Osteoblast (primary cell): Measurements from ENCODE around the gene RNF224. TPM values are rescaled to one million over a fixed set of nuclear protein-coding genes. Genes with fewer than 3 reads are reported as not detected.
A peak's percentile ranks its signal among the peaks of the same experiment; 100 is the strongest.

Experiments
- DNase-seq: peaks from one replicate; pipeline ENCODE4 v3.0.0; 2011; ENCODE audit warnings: low spot score, mixed read lengths; ENCODE audit not compliant: insufficient read length; ENCODE audit errors: missing footprints
- H2AFZ ChIP-seq: 2 replicates; pipeline ENCODE4 v1.6.0; 2011; ENCODE audit warnings: mild to moderate bottlenecking, low read length
- H3K27ac ChIP-seq: 2 replicates; pipeline ENCODE4 v1.5.1; 2011; ENCODE audit warnings: mild to moderate bottlenecking, low read depth, low read length, moderate library complexity
- H3K27me3 ChIP-seq: 2 replicates; pipeline ENCODE4 v1.6.0; 2012; ENCODE audit warnings: mild to moderate bottlenecking, control low read depth, inconsistent platforms, low read length, moderate library complexity; ENCODE audit not compliant: insufficient read depth
- H3K36me3 ChIP-seq: 2 replicates; pipeline ENCODE4 v1.5.1; 2011; ENCODE audit warnings: mild to moderate bottlenecking, low read length, control low read depth, moderate library complexity; ENCODE audit not compliant: insufficient read depth
- H3K4me1 ChIP-seq: 2 replicates; pipeline ENCODE4 v1.5.1; 2011; ENCODE audit warnings: mild to moderate bottlenecking, low read length, control low read depth, moderate library complexity; ENCODE audit not compliant: insufficient read depth
- H3K4me2 ChIP-seq: 2 replicates; pipeline ENCODE4 v1.6.0; 2011; ENCODE audit warnings: mild to moderate bottlenecking, low read length; ENCODE audit not compliant: insufficient read depth
- H3K4me3 ChIP-seq: fragments of 200-600 bp; sonication (generic); 3 replicates; pipeline ENCODE4 v1.5.1; 2012; ENCODE audit warnings: mild to moderate bottlenecking, low read length, inconsistent platforms; ENCODE audit not compliant: insufficient read depth
- H3K79me2 ChIP-seq: 2 replicates; pipeline ENCODE4 v1.6.0; 2012; ENCODE audit warnings: mild to moderate bottlenecking, low read length, control low read depth, inconsistent platforms; ENCODE audit not compliant: insufficient read depth
- H3K9me3 ChIP-seq: 2 replicates; pipeline ENCODE4 v1.5.1; 2011; ENCODE audit warnings: low read depth, low read length, control low read depth
- H4K20me1 ChIP-seq: 2 replicates; pipeline ENCODE4 v1.6.0; 2012; ENCODE audit warnings: mild to moderate bottlenecking, low read length, control low read depth; ENCODE audit not compliant: insufficient read depth
- total RNA-seq: library from RNA; depleted of rRNA; stranded (reverse); fragments of >200 nt; gene quantifications from 2 replicates; pipeline ENCODE4 v1.2.3, GENCODE V29; 2012
- TF ChIP-seq, protein P1 (sequence below): IDR thresholded peaks from 2 replicates; pipeline ENCODE4 v1.5.1; 2011; ENCODE audit warnings: mild to moderate bottlenecking, low read depth, low read length, moderate library complexity; ENCODE audit errors: extremely low read depth

The RNF224 gene
- total RNA-seq, 1 donor, result under 0.01 TPM

DNA sequence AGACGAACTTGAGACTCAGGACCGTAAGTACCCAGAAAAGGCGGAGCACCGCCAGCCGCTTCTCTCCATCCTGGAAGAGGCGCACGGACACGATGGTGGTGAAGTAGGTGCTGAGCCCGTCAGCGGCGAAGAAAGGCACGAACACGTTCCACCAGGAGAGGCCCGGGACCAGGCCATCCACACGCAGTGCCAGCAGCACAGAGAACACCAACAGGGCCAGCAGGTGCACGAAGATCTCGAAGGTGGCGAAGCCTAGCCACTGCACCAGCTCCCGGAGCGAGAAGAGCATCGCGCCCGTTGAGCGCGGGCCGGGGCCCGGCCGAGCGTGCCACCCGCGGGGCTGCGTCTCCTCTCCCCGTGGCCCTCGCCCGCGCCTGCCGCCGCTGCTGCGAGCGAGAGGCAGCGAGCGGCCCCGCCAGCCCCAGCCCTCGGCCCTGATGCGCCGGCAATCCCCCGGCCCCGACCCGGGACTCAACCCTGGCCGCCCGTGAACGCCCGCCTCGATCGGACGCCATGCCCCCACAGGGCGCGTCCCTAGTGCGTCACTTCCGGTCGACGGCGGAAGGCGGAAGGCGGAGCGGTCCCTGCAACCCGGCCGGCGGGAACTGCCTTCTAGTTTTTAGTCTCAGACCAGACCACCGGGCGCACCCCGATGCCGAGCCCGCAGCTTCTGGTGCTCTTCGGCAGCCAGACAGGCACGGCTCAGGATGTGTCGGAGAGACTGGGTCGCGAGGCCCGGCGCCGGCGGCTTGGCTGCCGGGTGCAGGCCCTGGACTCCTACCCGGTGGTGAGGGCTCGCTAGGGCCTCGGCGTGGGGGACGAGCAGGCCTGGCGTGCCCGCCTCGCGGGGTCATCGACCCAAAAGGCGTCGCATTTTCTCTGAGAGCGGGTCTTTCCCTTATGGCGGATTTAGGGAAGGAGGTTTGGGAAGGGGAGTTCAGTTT lies 21.9 kb upstream of the RNF224 start, which contains the start of the genes NDOR1 and TMEM203:
Gene NDOR1 (plus strand): TSS at position 575 of the 944 bp plus-strand sequence. CDS start 78 bp downstream, at position 653.
Gene TMEM203 (minus strand): TSS at position 523 of the 944 bp plus-strand sequence. CDS start 234 bp downstream, at position 289.
- Histone ChIP-seq H3K79me2 (peaks cover 62% of the 10 kb centered on the region), H3K9me3 (no peaks in the 10 kb centered on the region), H3K4me1 (peaks cover 30% of the 10 kb centered on the region), H3K36me3 (peaks cover 2% of the 10 kb centered on the region), H2AFZ (peak within 1 kb of the TSS; percentile 86), H3K27ac (peak within 1 kb of the TSS; percentile 72), H3K27me3 (no peaks in the 10 kb centered on the region), H4K20me1 (peaks cover 14% of the 10 kb centered on the region), H3K4me2 (peak within 1 kb of the TSS; percentile 91), H3K4me3 (peak within 1 kb of the TSS; percentile 88)
- TF ChIP-seq, protein P1, sequence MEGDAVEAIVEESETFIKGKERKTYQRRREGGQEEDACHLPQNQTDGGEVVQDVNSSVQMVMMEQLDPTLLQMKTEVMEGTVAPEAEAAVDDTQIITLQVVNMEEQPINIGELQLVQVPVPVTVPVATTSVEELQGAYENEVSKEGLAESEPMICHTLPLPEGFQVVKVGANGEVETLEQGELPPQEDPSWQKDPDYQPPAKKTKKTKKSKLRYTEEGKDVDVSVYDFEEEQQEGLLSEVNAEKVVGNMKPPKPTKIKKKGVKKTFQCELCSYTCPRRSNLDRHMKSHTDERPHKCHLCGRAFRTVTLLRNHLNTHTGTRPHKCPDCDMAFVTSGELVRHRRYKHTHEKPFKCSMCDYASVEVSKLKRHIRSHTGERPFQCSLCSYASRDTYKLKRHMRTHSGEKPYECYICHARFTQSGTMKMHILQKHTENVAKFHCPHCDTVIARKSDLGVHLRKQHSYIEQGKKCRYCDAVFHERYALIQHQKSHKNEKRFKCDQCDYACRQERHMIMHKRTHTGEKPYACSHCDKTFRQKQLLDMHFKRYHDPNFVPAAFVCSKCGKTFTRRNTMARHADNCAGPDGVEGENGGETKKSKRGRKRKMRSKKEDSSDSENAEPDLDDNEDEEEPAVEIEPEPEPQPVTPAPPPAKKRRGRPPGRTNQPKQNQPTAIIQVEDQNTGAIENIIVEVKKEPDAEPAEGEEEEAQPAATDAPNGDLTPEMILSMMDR, result no peak
- DNase-seq, result peak; percentile 100

DNA sequence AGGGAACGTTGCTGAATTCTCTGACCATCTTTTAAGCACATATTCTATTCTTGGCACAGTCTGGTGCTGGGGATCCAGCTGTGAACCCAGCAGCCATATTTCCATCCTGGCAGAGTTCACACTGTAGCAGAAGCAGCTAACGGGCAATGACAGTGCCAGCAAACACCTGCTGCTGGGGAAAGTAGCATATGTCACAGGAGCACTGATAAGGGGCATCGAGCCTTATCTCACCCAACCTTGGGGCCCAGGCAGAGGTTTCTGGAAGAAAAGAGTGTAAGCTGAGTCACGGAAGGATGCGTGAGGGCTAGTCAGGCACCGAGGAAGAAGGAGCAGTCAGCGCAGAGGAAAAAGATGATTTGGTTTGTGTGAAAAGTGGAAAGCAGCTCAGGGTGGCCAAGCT lies 20.7 kb upstream of the RNF224 start:
- Histone ChIP-seq H3K9me3 (no peaks in the 10 kb centered on the region), H3K36me3 (peaks cover 2% of the 10 kb centered on the region), H4K20me1 (peaks cover 14% of the 10 kb centered on the region), H3K4me3 (no peak overlapping the region), H2AFZ (no peak overlapping the region), H3K79me2 (peaks cover 55% of the 10 kb centered on the region), H3K27ac (no peak overlapping the region), H3K27me3 (no peaks in the 10 kb centered on the region), H3K4me2 (peak overlapping the region; percentile 91), H3K4me1 (peaks cover 24% of the 10 kb centered on the region)
- no peak for DNase-seq
- TF ChIP-seq, protein P1, result no peak

DNA sequence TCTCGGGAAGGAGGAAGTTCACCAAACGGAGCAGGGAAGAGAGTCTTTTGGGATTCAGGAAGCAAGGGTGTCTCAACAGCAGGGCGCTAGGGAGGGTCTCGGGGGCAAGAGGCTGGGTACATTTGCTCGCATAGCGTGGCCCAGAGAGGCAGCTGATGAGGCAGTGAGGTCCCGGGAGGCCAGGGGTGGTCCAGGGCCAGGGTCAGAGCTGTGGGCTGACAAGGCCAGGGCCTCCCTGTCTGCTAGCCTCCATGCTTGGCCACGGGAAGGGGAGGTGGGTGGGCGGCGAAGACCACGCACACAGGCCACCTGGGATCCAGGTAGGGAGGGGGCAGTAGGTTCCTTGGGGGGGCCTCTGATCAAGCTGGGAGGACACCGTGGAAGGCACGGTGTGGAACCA lies 15.8 kb upstream of the RNF224 start:
- Histone ChIP-seq H3K27me3 (no peaks in the 10 kb centered on the region), H3K4me2 (no peak overlapping the region), H4K20me1 (no peaks in the 10 kb centered on the region), H3K27ac (no peak overlapping the region), H3K79me2 (peaks cover 11% of the 10 kb centered on the region), H3K4me3 (no peak overlapping the region), H3K9me3 (no peaks in the 10 kb centered on the region), H2AFZ (no peak overlapping the region), H3K36me3 (peaks cover 2% of the 10 kb centered on the region), H3K4me1 (peaks cover 4% of the 10 kb centered on the region)
- TF ChIP-seq, protein P1, result no peak
- DNase-seq, result no peak

DNA sequence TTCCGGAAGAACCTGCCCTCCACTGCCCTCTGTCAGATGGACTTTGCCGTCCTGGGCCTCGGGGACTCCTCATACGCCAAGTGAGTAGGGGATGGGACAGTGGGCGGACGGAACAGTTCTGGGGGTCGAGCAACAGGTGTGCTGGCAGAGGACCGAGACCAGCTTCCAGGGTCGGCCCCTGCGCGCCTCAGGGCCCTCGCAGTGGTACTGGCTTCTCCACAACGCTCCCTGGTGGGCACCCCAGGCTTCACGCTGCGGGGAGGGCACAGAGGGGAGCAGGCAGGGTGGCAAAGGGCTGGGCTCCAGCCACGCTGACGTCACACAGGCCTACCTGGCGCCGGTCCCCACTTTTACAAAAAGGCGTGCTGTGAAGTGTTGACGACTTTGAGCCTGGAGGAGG lies 14.8 kb upstream of the RNF224 start:
- Histone ChIP-seq H3K36me3 (peaks cover 2% of the 10 kb centered on the region), H4K20me1 (no peaks in the 10 kb centered on the region), H3K9me3 (no peaks in the 10 kb centered on the region), H3K27me3 (no peaks in the 10 kb centered on the region), H3K27ac (no peak overlapping the region), H3K79me2 (peaks cover 1% of the 10 kb centered on the region), H3K4me1 (peaks cover 5% of the 10 kb centered on the region), H3K4me3 (no peak overlapping the region), H3K4me2 (no peak overlapping the region), H2AFZ (no peak overlapping the region)
- TF ChIP-seq, protein P1, result no peak
- DNase-seq, result no peak
